SK-N-SH (cell line): ENCODE measurements around the gene NPC1L1.

Experiments
- CTCF ChIP-seq: fragments of 200-600 bp; sonication (generic); IDR thresholded peaks from 2 replicates; pipeline ENCODE4 v1.6.1; 2017; ENCODE audit warnings: antibody characterized with exemption, mild to moderate bottlenecking, moderate library complexity
- ELF1 ChIP-seq: IDR thresholded peaks from 2 replicates; pipeline ENCODE4 v1.4.0; 2012
- EZH2phosphoT487 ChIP-seq: fragments of 200-600 bp; sonication (generic); IDR thresholded peaks from 2 replicates; pipeline ENCODE4 v1.6.1; 2017; ENCODE audit warnings: low read depth, mixed run types, mild to moderate bottlenecking, antibody characterized with exemption, moderate library complexity, borderline replicate concordance
- JUND ChIP-seq: IDR thresholded peaks from 2 replicates; pipeline ENCODE4 v1.4.0; 2012
- MAX ChIP-seq: IDR thresholded peaks from 2 replicates; pipeline ENCODE4 v1.4.0; 2012; ENCODE audit warnings: low read depth
- SIN3A ChIP-seq: IDR thresholded peaks from 2 replicates; pipeline ENCODE4 v1.6.1; 2012; ENCODE audit warnings: low read depth, mild to moderate bottlenecking, low read length, moderate library complexity, borderline replicate concordance
- TCF12 ChIP-seq: IDR thresholded peaks from 2 replicates; pipeline ENCODE4 v1.4.0; 2012
- YY1 ChIP-seq: IDR thresholded peaks from 2 replicates; pipeline ENCODE4 v1.4.0; 2012; ENCODE audit warnings: low read depth, mild to moderate bottlenecking

- peak; percentile 98 for TF ChIP-seq CTCF
- no peak for TF ChIP-seq MAX
- no peak for TF ChIP-seq YY1
- TF ChIP-seq EZH2phosphoT487, result no peak
- TF ChIP-seq JUND, result no peak
- 0 out of 2 replicates have a peak, but pooled peaks have one; percentile 39 for TF ChIP-seq SIN3A
- TF ChIP-seq TCF12, result peak; percentile 68
- no peak for TF ChIP-seq ELF1
These were observed 46.9 kb upstream of the NPC1L1 start for GRCh38 chr7:44587843-44588711.
